Measurements from ENCODE around the gene UBASH3A. TPM values are rescaled to one million over a fixed set of nuclear protein-coding genes. Genes with fewer than 3 reads are reported as not detected.

UBASH3A gene
- total RNA-seq, 1 donor from 2014 or later = not detected

GRCh38 chr21:42414553-42414927 lies 10.8 kb downstream of the UBASH3A start:
- Histone ChIP-seq H3K9ac (no peak overlapping the region), H3K4me2 (no peak overlapping the region), H3K27me3 (no peaks in the 10 kb centered on the region), H3K4me3 (no peak overlapping the region), H2AFZ (replicated peaks) (no peak overlapping the region), H3K27ac (no peak overlapping the region), H3F3A (ENCODE audit: low read depth) (peaks cover 4% of the 10 kb centered on the region), H3K4me1 (no peaks in the 10 kb centered on the region), H3K9me3 (ENCODE audit: low read depth) (no peaks in the 10 kb centered on the region), H4K20me1 (ENCODE audit: low read depth) (no peaks in the 10 kb centered on the region), H3K36me3 (no peaks in the 10 kb centered on the region), H3K79me2 (ENCODE audit: low read depth) (no peaks in the 10 kb centered on the region)
- peaks cover 16% of the 10 kb centered on the region for H3K4me1 Mint-ChIP-seq
- H3K27me3 Mint-ChIP-seq (ENCODE audit: insufficient read depth, low read depth) = peaks cover 4% of the 10 kb centered on the region
- DNase-seq (ENCODE audit: low spot score) = no peak
- no peaks in the 10 kb centered on the region for H3K36me3 Mint-ChIP-seq
- H3K27ac Mint-ChIP-seq = peak overlapping the region; percentile 50
- H3K9me3 Mint-ChIP-seq = no peaks in the 10 kb centered on the region
- TF ChIP-seq EZH2 (IDR thresholded peaks at IDR 0.05) (no peak), EZH2phosphoT487 (IDR thresholded peaks at IDR 0.05) (no peak), CTCF (IDR thresholded peaks at IDR 0.05) (no peak)
- no peak overlapping the region for H3K4me3 Mint-ChIP-seq

- H3K9me3 ChIP-seq (ENCODE audit: low read depth) = no peaks in the 10 kb centered on the region
- Mint-ChIP-seq H3K4me3 (no peak overlapping the region), H3K27me3 (ENCODE audit: insufficient read depth, low read depth) (peaks cover 2% of the 10 kb centered on the region), H3K27ac (peak overlapping the region; percentile 50), H3K9me3 (no peaks in the 10 kb centered on the region), H3K4me1 (peaks cover 16% of the 10 kb centered on the region), H3K36me3 (no peaks in the 10 kb centered on the region)
- H3K4me2 ChIP-seq = no peak overlapping the region
- DNase-seq (ENCODE audit: low spot score) = no peak
- no peak overlapping the region for H2AFZ ChIP-seq (replicated peaks)
- H3F3A ChIP-seq (ENCODE audit: low read depth) = peaks cover 1% of the 10 kb centered on the region
- no peak overlapping the region for H3K4me3 ChIP-seq
- no peaks in the 10 kb centered on the region for H3K79me2 ChIP-seq (ENCODE audit: low read depth)
- no peak overlapping the region for H3K9ac ChIP-seq
- no peaks in the 10 kb centered on the region for H4K20me1 ChIP-seq (ENCODE audit: low read depth)
- no peaks in the 10 kb centered on the region for H3K36me3 ChIP-seq
- TF ChIP-seq CTCF (IDR thresholded peaks at IDR 0.05) (no peak), EZH2phosphoT487 (IDR thresholded peaks at IDR 0.05) (no peak), EZH2 (IDR thresholded peaks at IDR 0.05) (no peak)
- H3K27me3 ChIP-seq = no peaks in the 10 kb centered on the region
- H3K4me1 ChIP-seq = no peaks in the 10 kb centered on the region
- H3K27ac ChIP-seq = no peak overlapping the region
Measured at GRCh38 chr21:42414928-42415769, 11.4 kb downstream of the UBASH3A start.

- Mint-ChIP-seq H3K4me1 (peaks cover 16% of the 10 kb centered on the region), H3K9me3 (peaks cover 2% of the 10 kb centered on the region), H3K27me3 (ENCODE audit: insufficient read depth, low read depth) (peaks cover 2% of the 10 kb centered on the region), H3K27ac (no peak overlapping the region), H3K4me3 (no peak overlapping the region), H3K36me3 (no peaks in the 10 kb centered on the region)
- no peaks in the 10 kb centered on the region for H3K4me1 ChIP-seq
- H3K4me2 ChIP-seq = no peak overlapping the region
- DNase-seq (ENCODE audit: low spot score) = no peak
- H3K9ac ChIP-seq = no peak overlapping the region
- no peak overlapping the region for H3K27ac ChIP-seq
- no peaks in the 10 kb centered on the region for H3F3A ChIP-seq (ENCODE audit: low read depth)
- no peaks in the 10 kb centered on the region for H3K79me2 ChIP-seq (ENCODE audit: low read depth)
- no peak overlapping the region for H2AFZ ChIP-seq (replicated peaks)
- no peak for TF ChIP-seq EZH2phosphoT487 (IDR thresholded peaks at IDR 0.05)
- TF ChIP-seq CTCF (IDR thresholded peaks at IDR 0.05) = no peak
- no peak for TF ChIP-seq EZH2 (IDR thresholded peaks at IDR 0.05)
- no peaks in the 10 kb centered on the region for H3K36me3 ChIP-seq
- no peaks in the 10 kb centered on the region for H3K27me3 ChIP-seq
- H3K9me3 ChIP-seq (ENCODE audit: low read depth) = no peaks in the 10 kb centered on the region
- H3K4me3 ChIP-seq = no peak overlapping the region
- no peaks in the 10 kb centered on the region for H4K20me1 ChIP-seq (ENCODE audit: low read depth)
Measured at GRCh38 chr21:42417533-42417932, 13.8 kb downstream of the UBASH3A start.
